ENCODE measurements around the gene C1QTNF5. TPM values are rescaled to one million over a fixed set of nuclear protein-coding genes. Genes with fewer than 3 reads are reported as not detected.

C1QTNF5 gene
- total RNA-seq, 2 experiments from 2014 or later, result not detected

- Histone ChIP-seq H3K79me2 (ENCODE audit: insufficient read depth, low read depth, low read length) (no peaks in the 10 kb centered on the region), H3K9me3 (ENCODE audit: low read length) (no peaks in the 10 kb centered on the region), H3K36me3 (ENCODE audit: insufficient read depth, low read length) (no peaks in the 10 kb centered on the region), H3K4me1 (ENCODE audit: insufficient read depth, low read length, poor library complexity, severe bottlenecking) (peaks cover 77% of the 10 kb centered on the region), H3K4me3 (ENCODE audit: low read depth, low read length, poor library complexity, severe bottlenecking) (no peak overlapping the region), H3K9me2 (ENCODE audit: insufficient read depth, low read length) (no peaks in the 10 kb centered on the region), H2AFZ (ENCODE audit: low read length) (no peak overlapping the region), H4K20me1 (ENCODE audit: insufficient read depth, low read length) (no peaks in the 10 kb centered on the region), H3K27ac (ENCODE audit: low read depth, low read length, poor library complexity, severe bottlenecking) (no peak overlapping the region), H3K4me2 (ENCODE audit: low read length) (no peak overlapping the region)
- POLR2A ChIA-PET, result interaction anchor here (0.6 to 4.4 kb wide), 3 partner anchors 10 to 32 kb away, joined by 3 to 26 read pairs (median 7); no protein-coding TSS in a partner anchor
- CTCF ChIA-PET (ENCODE audit: unreplicated experiment), result interaction anchor here (0.6 to 2.1 kb wide), 3 partner anchors 8 to 35 kb away, joined by 5 to 14 read pairs (median 5); no protein-coding TSS in a partner anchor
- no peak for DNase-seq (ENCODE audit: low spot score)
- intact Hi-C loops (cut with micrococcal nuclease; ENCODE audit: unreplicated experiment), result loop anchor here (5.0 kb wide), 1 partner anchor 50 kb away; no protein-coding TSS in a partner anchor
- no TSS peak for BruUV-seq (replicated peaks)
- TF ChIP-seq CTCF (conservative IDR thresholded peaks at IDR 0.05; ENCODE audit: low read length), result no peak
- TF ChIP-seq EZH2phosphoT487 (IDR thresholded peaks at IDR 0.05; ENCODE audit: borderline replicate concordance, low read depth, low read length), result no peak
Observed at GRCh38 chr11:119372260-119373058, 31.8 kb upstream of the C1QTNF5 start.

GRCh38 chr11:119371778-119372182, 31.1 kb upstream of the C1QTNF5 start:
- Histone ChIP-seq H3K4me3 (ENCODE audit: low read depth, low read length, poor library complexity, severe bottlenecking) (no peak overlapping the region), H4K20me1 (ENCODE audit: insufficient read depth, low read length) (no peaks in the 10 kb centered on the region), H3K79me2 (ENCODE audit: insufficient read depth, low read depth, low read length) (no peaks in the 10 kb centered on the region), H3K4me2 (ENCODE audit: low read length) (0 out of 2 replicates have a peak overlapping the region, but pooled peaks have one; percentile 8), H3K36me3 (ENCODE audit: insufficient read depth, low read length) (no peaks in the 10 kb centered on the region), H3K9me2 (ENCODE audit: insufficient read depth, low read length) (no peaks in the 10 kb centered on the region), H3K4me1 (ENCODE audit: insufficient read depth, low read length, poor library complexity, severe bottlenecking) (peaks cover 78% of the 10 kb centered on the region), H2AFZ (ENCODE audit: low read length) (no peak overlapping the region), H3K27ac (ENCODE audit: low read depth, low read length, poor library complexity, severe bottlenecking) (no peak overlapping the region), H3K9me3 (ENCODE audit: low read length) (no peaks in the 10 kb centered on the region)
- POLR2A ChIA-PET, result interaction anchor here (0.6 to 1.5 kb wide), 2 partner anchors 33 to 181 kb away, joined by 3 read pairs; no protein-coding TSS in a partner anchor
- DNase-seq (ENCODE audit: low spot score), result peak; percentile 54
- CTCF ChIA-PET (ENCODE audit: unreplicated experiment), result interaction anchor here (0.7 kb wide), 1 partner anchor 38 kb away, joined by 3 read pairs; no protein-coding TSS in a partner anchor
- TF ChIP-seq CTCF (conservative IDR thresholded peaks at IDR 0.05; ENCODE audit: low read length), result peak; percentile 71
- TF ChIP-seq EZH2phosphoT487 (IDR thresholded peaks at IDR 0.05; ENCODE audit: borderline replicate concordance, low read depth, low read length), result no peak
- no TSS peak for BruUV-seq (replicated peaks)
- intact Hi-C loops (cut with micrococcal nuclease; ENCODE audit: unreplicated experiment), result loop anchor here (5.0 kb wide), 1 partner anchor 49 kb away; no protein-coding TSS in a partner anchor
